Ishikawa (cell line): ENCODE measurements around the gene GRPEL2.

Experiments
- CEBPB ChIP-seq: IDR thresholded peaks from 2 replicates; pipeline ENCODE4 v1.6.1; 2012
- EGR1 ChIP-seq: IDR thresholded peaks from 2 replicates; pipeline ENCODE4 v1.6.1; 2012
- EP300 ChIP-seq: IDR thresholded peaks from 2 replicates; pipeline ENCODE4 v1.6.1; 2012; ENCODE audit warnings: borderline replicate concordance
- FOXM1 ChIP-seq: IDR thresholded peaks from 2 replicates; pipeline ENCODE4 v1.6.1; 2012; ENCODE audit warnings: low read depth, borderline replicate concordance
- NFIC ChIP-seq: IDR thresholded peaks from 2 replicates; pipeline ENCODE4 v1.6.1; 2012
- TAF1 ChIP-seq: IDR thresholded peaks from 2 replicates; pipeline ENCODE4 v1.6.1; 2012; ENCODE audit warnings: low read depth, mild to moderate bottlenecking
- TCF12 ChIP-seq: IDR thresholded peaks from 2 replicates; pipeline ENCODE4 v1.6.1; 2012; ENCODE audit warnings: low read depth
- TEAD4 ChIP-seq: IDR thresholded peaks from 2 replicates; pipeline ENCODE4 v1.6.1; 2012
- TF ChIP-seq, protein P1 (sequence below): IDR thresholded peaks from 2 replicates; pipeline ENCODE4 v1.6.1; 2012
- TF ChIP-seq, protein P2 (sequence below): IDR thresholded peaks from 2 replicates; pipeline ENCODE4 v1.6.1; 2012; ENCODE audit warnings: low read depth, mild to moderate bottlenecking

DNA sequence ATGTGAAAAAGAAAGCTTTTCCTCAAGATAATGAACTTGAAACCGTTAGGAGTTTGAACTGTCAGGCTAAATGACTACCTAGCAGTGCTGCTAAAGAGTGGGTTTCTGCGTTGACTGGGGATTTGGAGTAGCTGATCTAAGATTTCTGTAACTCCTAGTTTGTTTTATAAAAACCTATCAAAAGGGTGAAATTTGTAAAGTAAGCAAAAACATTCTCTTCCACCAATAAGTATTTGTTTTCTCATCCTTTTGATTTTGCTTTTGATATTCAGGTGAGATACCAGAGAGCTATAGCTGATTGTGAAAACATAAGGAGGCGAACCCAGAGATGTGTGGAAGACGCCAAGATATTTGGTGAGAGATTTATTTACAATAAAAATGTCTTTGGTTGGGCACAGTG lies 4.1 kb downstream of the GRPEL2 start:
- TF ChIP-seq TCF12: no peak
- no peak for TF ChIP-seq CEBPB
- TF ChIP-seq TAF1: no peak
- TF ChIP-seq, protein P1, sequence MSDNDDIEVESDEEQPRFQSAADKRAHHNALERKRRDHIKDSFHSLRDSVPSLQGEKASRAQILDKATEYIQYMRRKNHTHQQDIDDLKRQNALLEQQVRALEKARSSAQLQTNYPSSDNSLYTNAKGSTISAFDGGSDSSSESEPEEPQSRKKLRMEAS: no peak
- no peak for TF ChIP-seq EP300
- TF ChIP-seq, protein P2, sequence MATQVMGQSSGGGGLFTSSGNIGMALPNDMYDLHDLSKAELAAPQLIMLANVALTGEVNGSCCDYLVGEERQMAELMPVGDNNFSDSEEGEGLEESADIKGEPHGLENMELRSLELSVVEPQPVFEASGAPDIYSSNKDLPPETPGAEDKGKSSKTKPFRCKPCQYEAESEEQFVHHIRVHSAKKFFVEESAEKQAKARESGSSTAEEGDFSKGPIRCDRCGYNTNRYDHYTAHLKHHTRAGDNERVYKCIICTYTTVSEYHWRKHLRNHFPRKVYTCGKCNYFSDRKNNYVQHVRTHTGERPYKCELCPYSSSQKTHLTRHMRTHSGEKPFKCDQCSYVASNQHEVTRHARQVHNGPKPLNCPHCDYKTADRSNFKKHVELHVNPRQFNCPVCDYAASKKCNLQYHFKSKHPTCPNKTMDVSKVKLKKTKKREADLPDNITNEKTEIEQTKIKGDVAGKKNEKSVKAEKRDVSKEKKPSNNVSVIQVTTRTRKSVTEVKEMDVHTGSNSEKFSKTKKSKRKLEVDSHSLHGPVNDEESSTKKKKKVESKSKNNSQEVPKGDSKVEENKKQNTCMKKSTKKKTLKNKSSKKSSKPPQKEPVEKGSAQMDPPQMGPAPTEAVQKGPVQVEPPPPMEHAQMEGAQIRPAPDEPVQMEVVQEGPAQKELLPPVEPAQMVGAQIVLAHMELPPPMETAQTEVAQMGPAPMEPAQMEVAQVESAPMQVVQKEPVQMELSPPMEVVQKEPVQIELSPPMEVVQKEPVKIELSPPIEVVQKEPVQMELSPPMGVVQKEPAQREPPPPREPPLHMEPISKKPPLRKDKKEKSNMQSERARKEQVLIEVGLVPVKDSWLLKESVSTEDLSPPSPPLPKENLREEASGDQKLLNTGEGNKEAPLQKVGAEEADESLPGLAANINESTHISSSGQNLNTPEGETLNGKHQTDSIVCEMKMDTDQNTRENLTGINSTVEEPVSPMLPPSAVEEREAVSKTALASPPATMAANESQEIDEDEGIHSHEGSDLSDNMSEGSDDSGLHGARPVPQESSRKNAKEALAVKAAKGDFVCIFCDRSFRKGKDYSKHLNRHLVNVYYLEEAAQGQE: no peak
- no peak for TF ChIP-seq EGR1
- no peak for TF ChIP-seq NFIC
- TF ChIP-seq TEAD4: no peak
- no peak for TF ChIP-seq FOXM1
